DOHH2 (cell line): ENCODE results near the gene PADI3.

Experiments used
- H3F3A ChIP-seq: fragments of 200-600 bp; sonication (generic), shearing (Covaris generic); 2 replicates; pipeline ENCODE4 v1.6.0; 2016; ENCODE audit warnings: antibody characterized with exemption, mild to moderate bottlenecking; ENCODE audit not compliant: control insufficient read depth, insufficient read depth
- H3K27ac ChIP-seq: fragments of 200-600 bp; sonication (generic); 2 replicates; pipeline ENCODE4 v1.5.1; 2014; ENCODE audit warnings: low read depth, mild to moderate bottlenecking, low read length, moderate library complexity
- H3K27me3 ChIP-seq: fragments of 200-600 bp; sonication (generic); 2 replicates; pipeline ENCODE4 v1.6.1; 2014; ENCODE audit warnings: mild to moderate bottlenecking, low read length, mixed read lengths; ENCODE audit not compliant: control insufficient read depth
- H3K36me3 ChIP-seq: fragments of 200-600 bp; sonication (generic); 2 replicates; pipeline ENCODE4 v1.6.1; 2014; ENCODE audit warnings: mild to moderate bottlenecking, low read length, moderate library complexity, mixed read lengths; ENCODE audit not compliant: control insufficient read depth
- H3K4me1 ChIP-seq: fragments of 200-600 bp; sonication (generic); 2 replicates; pipeline ENCODE4 v1.6.1; 2014; ENCODE audit warnings: mild to moderate bottlenecking, low read length, mixed read lengths; ENCODE audit not compliant: control insufficient read depth
- H3K4me2 ChIP-seq: fragments of 200-600 bp; sonication (generic); 2 replicates; pipeline ENCODE4 v1.6.0; 2014; ENCODE audit warnings: mild to moderate bottlenecking, low read length, moderate library complexity
- H3K4me3 ChIP-seq: fragments of 200-600 bp; sonication (generic); 2 replicates; pipeline ENCODE4 v1.5.1; 2014; ENCODE audit warnings: mild to moderate bottlenecking, low read length, mixed read lengths
- H3K79me2 ChIP-seq: fragments of 200-600 bp; sonication (generic); 2 replicates; pipeline ENCODE4 v1.6.1; 2014; ENCODE audit warnings: mild to moderate bottlenecking, low read length, mixed read lengths; ENCODE audit not compliant: control insufficient read depth
- H3K9me2 ChIP-seq: fragments of 200-600 bp; sonication (generic); replicated peaks from 2 replicates; pipeline ENCODE4 v1.6.1; 2014; ENCODE audit warnings: mild to moderate bottlenecking, low read length, mixed read lengths; ENCODE audit not compliant: control insufficient read depth
- H3K9me3 ChIP-seq: fragments of 200-600 bp; sonication (generic); 2 replicates; pipeline ENCODE4 v1.6.1; 2014; ENCODE audit warnings: antibody characterized with exemption, low read length, mixed read lengths; ENCODE audit not compliant: control insufficient read depth, insufficient read depth
- H4K20me1 ChIP-seq: fragments of 200-600 bp; sonication (generic); 2 replicates; pipeline ENCODE4 v1.6.0; 2014; ENCODE audit warnings: low read depth, mild to moderate bottlenecking, antibody characterized with exemption, low read length, moderate library complexity; ENCODE audit not compliant: control insufficient read depth, insufficient read depth
- CTCF ChIP-seq: fragments of 200-600 bp; sonication (generic); IDR thresholded peaks from one replicate; pipeline ENCODE4 v1.5.1; 2014; ENCODE audit warnings: antibody characterized with exemption, mild to moderate bottlenecking, low read depth, low read length; ENCODE audit not compliant: poor library complexity, severe bottlenecking
- EZH2phosphoT487 ChIP-seq: fragments of 200-600 bp; sonication (generic); IDR thresholded peaks from 2 replicates; pipeline ENCODE4 v1.6.1; 2017; ENCODE audit warnings: borderline replicate concordance, mild to moderate bottlenecking, antibody characterized with exemption, low read length, moderate library complexity, mixed read lengths

PADI3 gene

GRCh38 chr1:17273096-17273495 is 24.2 kb downstream of the PADI3 start:
- no peaks in the 10 kb centered on the region for H3F3A ChIP-seq
- H3K9me3 ChIP-seq = no peaks in the 10 kb centered on the region
- H3K4me3 ChIP-seq = no peak overlapping the region
- no peaks in the 10 kb centered on the region for H3K79me2 ChIP-seq
- no peak overlapping the region for H3K27ac ChIP-seq
- no peaks in the 10 kb centered on the region for H4K20me1 ChIP-seq
- no peaks in the 10 kb centered on the region for H3K9me2 ChIP-seq
- TF ChIP-seq EZH2phosphoT487 (no peak), CTCF (no peak)
- no peaks in the 10 kb centered on the region for H3K36me3 ChIP-seq
- no peaks in the 10 kb centered on the region for H3K4me1 ChIP-seq
- H3K4me2 ChIP-seq = no peak overlapping the region
- H3K27me3 ChIP-seq = no peaks in the 10 kb centered on the region

- no peaks in the 10 kb centered on the region for H3K4me1 ChIP-seq
- no peaks in the 10 kb centered on the region for H3F3A ChIP-seq
- no peaks in the 10 kb centered on the region for H3K36me3 ChIP-seq
- no peak overlapping the region for H3K4me3 ChIP-seq
- TF ChIP-seq EZH2phosphoT487 (no peak), CTCF (peak; percentile 84)
- H3K79me2 ChIP-seq = no peaks in the 10 kb centered on the region
- H3K9me3 ChIP-seq = no peaks in the 10 kb centered on the region
- no peak overlapping the region for H3K4me2 ChIP-seq
- no peak overlapping the region for H3K27ac ChIP-seq
- H4K20me1 ChIP-seq = no peaks in the 10 kb centered on the region
- no peaks in the 10 kb centered on the region for H3K9me2 ChIP-seq
- no peaks in the 10 kb centered on the region for H3K27me3 ChIP-seq
Observed at GRCh38 chr1:17274186-17275170, 25.6 kb downstream of the PADI3 start.

GRCh38 chr1:17276568-17276967 is 27.7 kb downstream of the PADI3 start:
- H3K4me1 ChIP-seq = no peaks in the 10 kb centered on the region
- TF ChIP-seq EZH2phosphoT487 (no peak), CTCF (no peak)
- no peaks in the 10 kb centered on the region for H3K9me2 ChIP-seq
- no peak overlapping the region for H3K27ac ChIP-seq
- no peak overlapping the region for H3K4me3 ChIP-seq
- H3K36me3 ChIP-seq = no peaks in the 10 kb centered on the region
- H3K4me2 ChIP-seq = no peak overlapping the region
- no peaks in the 10 kb centered on the region for H3K9me3 ChIP-seq
- no peaks in the 10 kb centered on the region for H3F3A ChIP-seq
- H4K20me1 ChIP-seq = no peaks in the 10 kb centered on the region
- H3K27me3 ChIP-seq = 0 out of 2 replicates have a peak, but pooled peaks cover 3% of the 10 kb centered on the region
- no peaks in the 10 kb centered on the region for H3K79me2 ChIP-seq
